Uterus (tissue), 2 donors: Measurements from ENCODE around the gene SYNPO.

Experiments
- POLR2A ChIP-seq, 2 donors: fragments of 450-650 bp; IDR thresholded peaks; one replicate each; pipeline ENCODE4 v1.6.1; 2016; ENCODE audit warnings: antibody characterized with exemption in 2 of 2, mild to moderate bottlenecking in 1 of 2, moderate library complexity in 1 of 2
- TF ChIP-seq, protein P1 (sequence below), 4 experiments: fragments of 200-600 bp in 2 of 4; fragments of 450-650 bp in 2 of 4; sonication (generic) in 2 of 4; IDR thresholded peaks; one replicate each; pipeline ENCODE4 v1.5.1; 2016 to 2019; ENCODE audit warnings: antibody characterized with exemption in 4 of 4, mild to moderate bottlenecking in 2 of 4, moderate library complexity in 1 of 4

DNA sequence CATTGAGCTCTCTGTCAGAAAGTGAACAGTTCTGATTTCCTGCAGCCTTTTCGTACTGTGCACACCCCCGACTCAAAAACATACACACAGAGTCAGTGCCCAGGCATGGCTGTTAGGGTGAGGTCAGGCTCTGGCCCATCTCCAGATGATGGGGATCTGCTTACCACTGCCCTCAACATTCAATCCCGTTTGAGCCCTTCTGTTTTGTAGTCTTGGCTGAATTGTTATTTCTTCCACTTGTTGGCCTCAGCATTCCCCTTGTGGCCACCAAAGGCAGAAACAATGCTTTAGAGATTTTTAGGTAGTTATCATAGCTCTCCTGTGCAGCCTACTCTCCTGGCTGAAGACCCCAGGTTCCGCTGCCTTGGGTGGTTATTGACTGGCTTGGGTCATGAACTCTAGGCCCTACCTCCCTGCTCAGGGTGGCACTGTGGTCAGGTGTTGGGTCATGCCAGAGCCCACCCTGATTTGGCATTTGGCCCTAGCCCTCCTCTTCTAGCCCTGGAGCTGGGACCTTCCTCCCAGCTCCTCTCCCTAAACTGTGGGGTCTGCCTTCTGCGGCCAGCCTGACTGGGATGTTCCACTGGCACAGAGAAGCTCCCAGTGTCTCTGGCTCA lies 12.8 kb downstream of the SYNPO start:
- TF ChIP-seq, protein P1, sequence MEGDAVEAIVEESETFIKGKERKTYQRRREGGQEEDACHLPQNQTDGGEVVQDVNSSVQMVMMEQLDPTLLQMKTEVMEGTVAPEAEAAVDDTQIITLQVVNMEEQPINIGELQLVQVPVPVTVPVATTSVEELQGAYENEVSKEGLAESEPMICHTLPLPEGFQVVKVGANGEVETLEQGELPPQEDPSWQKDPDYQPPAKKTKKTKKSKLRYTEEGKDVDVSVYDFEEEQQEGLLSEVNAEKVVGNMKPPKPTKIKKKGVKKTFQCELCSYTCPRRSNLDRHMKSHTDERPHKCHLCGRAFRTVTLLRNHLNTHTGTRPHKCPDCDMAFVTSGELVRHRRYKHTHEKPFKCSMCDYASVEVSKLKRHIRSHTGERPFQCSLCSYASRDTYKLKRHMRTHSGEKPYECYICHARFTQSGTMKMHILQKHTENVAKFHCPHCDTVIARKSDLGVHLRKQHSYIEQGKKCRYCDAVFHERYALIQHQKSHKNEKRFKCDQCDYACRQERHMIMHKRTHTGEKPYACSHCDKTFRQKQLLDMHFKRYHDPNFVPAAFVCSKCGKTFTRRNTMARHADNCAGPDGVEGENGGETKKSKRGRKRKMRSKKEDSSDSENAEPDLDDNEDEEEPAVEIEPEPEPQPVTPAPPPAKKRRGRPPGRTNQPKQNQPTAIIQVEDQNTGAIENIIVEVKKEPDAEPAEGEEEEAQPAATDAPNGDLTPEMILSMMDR (IDR thresholded peaks at IDR 0.05): no peak
- TF ChIP-seq POLR2A (IDR thresholded peaks at IDR 0.05): no peak
